ENCODE measurements around the gene GPRC5C.

DNA sequence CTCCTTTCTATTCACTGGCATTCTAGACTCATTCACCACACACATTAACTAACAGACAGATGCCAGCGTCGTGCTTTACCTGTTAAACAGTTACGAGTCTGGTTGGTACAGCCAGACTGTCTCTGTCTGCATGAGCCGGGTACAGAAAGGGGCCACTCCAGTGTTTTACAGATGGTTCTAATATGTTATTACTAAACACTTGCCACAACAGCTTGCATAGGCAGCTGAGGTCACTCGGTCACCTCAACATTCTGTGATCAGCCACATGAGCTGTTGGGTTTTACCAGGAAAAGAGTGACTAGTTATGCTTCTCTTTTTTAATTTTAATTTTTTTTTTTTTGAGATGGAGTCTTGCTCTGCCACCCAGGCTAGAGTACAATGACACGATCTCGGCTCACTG is 59.7 kb downstream of the GPRC5C start:
- TF ChIP-seq RXRA (IDR thresholded peaks at IDR 0.05) (no peak), TAF1 (conservative IDR thresholded peaks at IDR 0.05) (no peak), YY1 (IDR thresholded peaks at IDR 0.05) (no peak), GABPA (IDR thresholded peaks at IDR 0.05 in 1 of 2, conservative IDR thresholded peaks at IDR 0.05 in 1 of 2) (no peak), RAD21 (IDR thresholded peaks at IDR 0.05) (no peak), EGR1 (IDR thresholded peaks at IDR 0.05; ENCODE audit: low read depth in 2 of 2) (no peak), NR2F2 (IDR thresholded peaks at IDR 0.05) (no peak)
- TF ChIP-seq, protein P1, sequence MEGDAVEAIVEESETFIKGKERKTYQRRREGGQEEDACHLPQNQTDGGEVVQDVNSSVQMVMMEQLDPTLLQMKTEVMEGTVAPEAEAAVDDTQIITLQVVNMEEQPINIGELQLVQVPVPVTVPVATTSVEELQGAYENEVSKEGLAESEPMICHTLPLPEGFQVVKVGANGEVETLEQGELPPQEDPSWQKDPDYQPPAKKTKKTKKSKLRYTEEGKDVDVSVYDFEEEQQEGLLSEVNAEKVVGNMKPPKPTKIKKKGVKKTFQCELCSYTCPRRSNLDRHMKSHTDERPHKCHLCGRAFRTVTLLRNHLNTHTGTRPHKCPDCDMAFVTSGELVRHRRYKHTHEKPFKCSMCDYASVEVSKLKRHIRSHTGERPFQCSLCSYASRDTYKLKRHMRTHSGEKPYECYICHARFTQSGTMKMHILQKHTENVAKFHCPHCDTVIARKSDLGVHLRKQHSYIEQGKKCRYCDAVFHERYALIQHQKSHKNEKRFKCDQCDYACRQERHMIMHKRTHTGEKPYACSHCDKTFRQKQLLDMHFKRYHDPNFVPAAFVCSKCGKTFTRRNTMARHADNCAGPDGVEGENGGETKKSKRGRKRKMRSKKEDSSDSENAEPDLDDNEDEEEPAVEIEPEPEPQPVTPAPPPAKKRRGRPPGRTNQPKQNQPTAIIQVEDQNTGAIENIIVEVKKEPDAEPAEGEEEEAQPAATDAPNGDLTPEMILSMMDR (IDR thresholded peaks at IDR 0.05; ENCODE audit: low read depth, low read length, missing input control) = no peak
- TF ChIP-seq, protein P2, sequence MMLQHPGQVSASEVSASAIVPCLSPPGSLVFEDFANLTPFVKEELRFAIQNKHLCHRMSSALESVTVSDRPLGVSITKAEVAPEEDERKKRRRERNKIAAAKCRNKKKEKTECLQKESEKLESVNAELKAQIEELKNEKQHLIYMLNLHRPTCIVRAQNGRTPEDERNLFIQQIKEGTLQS (IDR thresholded peaks at IDR 0.05) = no peak
- TF ChIP-seq, protein P3, sequence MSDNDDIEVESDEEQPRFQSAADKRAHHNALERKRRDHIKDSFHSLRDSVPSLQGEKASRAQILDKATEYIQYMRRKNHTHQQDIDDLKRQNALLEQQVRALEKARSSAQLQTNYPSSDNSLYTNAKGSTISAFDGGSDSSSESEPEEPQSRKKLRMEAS (IDR thresholded peaks at IDR 0.05) = no peak
- TF ChIP-seq, protein P4, sequence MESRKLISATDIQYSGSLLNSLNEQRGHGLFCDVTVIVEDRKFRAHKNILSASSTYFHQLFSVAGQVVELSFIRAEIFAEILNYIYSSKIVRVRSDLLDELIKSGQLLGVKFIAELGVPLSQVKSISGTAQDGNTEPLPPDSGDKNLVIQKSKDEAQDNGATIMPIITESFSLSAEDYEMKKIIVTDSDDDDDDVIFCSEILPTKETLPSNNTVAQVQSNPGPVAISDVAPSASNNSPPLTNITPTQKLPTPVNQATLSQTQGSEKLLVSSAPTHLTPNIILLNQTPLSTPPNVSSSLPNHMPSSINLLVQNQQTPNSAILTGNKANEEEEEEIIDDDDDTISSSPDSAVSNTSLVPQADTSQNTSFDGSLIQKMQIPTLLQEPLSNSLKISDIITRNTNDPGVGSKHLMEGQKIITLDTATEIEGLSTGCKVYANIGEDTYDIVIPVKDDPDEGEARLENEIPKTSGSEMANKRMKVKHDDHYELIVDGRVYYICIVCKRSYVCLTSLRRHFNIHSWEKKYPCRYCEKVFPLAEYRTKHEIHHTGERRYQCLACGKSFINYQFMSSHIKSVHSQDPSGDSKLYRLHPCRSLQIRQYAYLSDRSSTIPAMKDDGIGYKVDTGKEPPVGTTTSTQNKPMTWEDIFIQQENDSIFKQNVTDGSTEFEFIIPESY (IDR thresholded peaks at IDR 0.05) = no peak
- TF ChIP-seq, protein P5, sequence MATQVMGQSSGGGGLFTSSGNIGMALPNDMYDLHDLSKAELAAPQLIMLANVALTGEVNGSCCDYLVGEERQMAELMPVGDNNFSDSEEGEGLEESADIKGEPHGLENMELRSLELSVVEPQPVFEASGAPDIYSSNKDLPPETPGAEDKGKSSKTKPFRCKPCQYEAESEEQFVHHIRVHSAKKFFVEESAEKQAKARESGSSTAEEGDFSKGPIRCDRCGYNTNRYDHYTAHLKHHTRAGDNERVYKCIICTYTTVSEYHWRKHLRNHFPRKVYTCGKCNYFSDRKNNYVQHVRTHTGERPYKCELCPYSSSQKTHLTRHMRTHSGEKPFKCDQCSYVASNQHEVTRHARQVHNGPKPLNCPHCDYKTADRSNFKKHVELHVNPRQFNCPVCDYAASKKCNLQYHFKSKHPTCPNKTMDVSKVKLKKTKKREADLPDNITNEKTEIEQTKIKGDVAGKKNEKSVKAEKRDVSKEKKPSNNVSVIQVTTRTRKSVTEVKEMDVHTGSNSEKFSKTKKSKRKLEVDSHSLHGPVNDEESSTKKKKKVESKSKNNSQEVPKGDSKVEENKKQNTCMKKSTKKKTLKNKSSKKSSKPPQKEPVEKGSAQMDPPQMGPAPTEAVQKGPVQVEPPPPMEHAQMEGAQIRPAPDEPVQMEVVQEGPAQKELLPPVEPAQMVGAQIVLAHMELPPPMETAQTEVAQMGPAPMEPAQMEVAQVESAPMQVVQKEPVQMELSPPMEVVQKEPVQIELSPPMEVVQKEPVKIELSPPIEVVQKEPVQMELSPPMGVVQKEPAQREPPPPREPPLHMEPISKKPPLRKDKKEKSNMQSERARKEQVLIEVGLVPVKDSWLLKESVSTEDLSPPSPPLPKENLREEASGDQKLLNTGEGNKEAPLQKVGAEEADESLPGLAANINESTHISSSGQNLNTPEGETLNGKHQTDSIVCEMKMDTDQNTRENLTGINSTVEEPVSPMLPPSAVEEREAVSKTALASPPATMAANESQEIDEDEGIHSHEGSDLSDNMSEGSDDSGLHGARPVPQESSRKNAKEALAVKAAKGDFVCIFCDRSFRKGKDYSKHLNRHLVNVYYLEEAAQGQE (IDR thresholded peaks at IDR 0.05) = no peak

Data from liver (tissue), 3 donors.